RWPE2 (cell line): ENCODE measurements around the gene APEH.
A peak's percentile ranks its signal among the peaks of the same experiment; 100 is the strongest.

Experiments
- ATAC-seq: fragments of 200-7000 bp; cut with Tn5 transposase; 3 replicates; pipeline ENCODE4 v1.9.1; 2021; ENCODE audit warnings: low read depth
- DNase-seq: peaks from one replicate; pipeline ENCODE4 v3.0.0-alpha.2; 2020; ENCODE audit warnings: low spot score
- H3K27ac ChIP-seq: fragments of 450-650 bp; 2 replicates; pipeline ENCODE4 v1.5.1; 2017; ENCODE audit warnings: mild to moderate bottlenecking; ENCODE audit not compliant: poor library complexity, severe bottlenecking
- H3K27me3 ChIP-seq: fragments of 250-450 bp; sonication (Bioruptor Pico); 2 replicates; pipeline ENCODE4 v1.5.1; 2021; ENCODE audit warnings: mild to moderate bottlenecking, moderate library complexity; ENCODE audit not compliant: insufficient read depth, poor library complexity, severe bottlenecking
- H3K36me3 ChIP-seq: fragments of 250-450 bp; sonication (Bioruptor Pico); 2 replicates; pipeline ENCODE4 v1.5.1; 2020; ENCODE audit warnings: low read depth, mild to moderate bottlenecking, moderate library complexity
- H3K4me1 ChIP-seq: fragments of 250-450 bp; sonication (Bioruptor Pico); 2 replicates; pipeline ENCODE4 v1.5.1; 2021; ENCODE audit warnings: mild to moderate bottlenecking, moderate library complexity; ENCODE audit not compliant: insufficient read depth, poor library complexity, severe bottlenecking
- H3K4me3 ChIP-seq: fragments of 250-450 bp; sonication (Bioruptor Pico); 2 replicates; pipeline ENCODE4 v1.5.1; 2021; ENCODE audit warnings: mild to moderate bottlenecking, moderate library complexity; ENCODE audit not compliant: severe bottlenecking
- H3K9me3 ChIP-seq: fragments of 250-450 bp; sonication (Bioruptor Pico); 2 replicates; pipeline ENCODE4 v1.5.1; 2021; ENCODE audit warnings: mild to moderate bottlenecking, moderate library complexity; ENCODE audit not compliant: severe bottlenecking
- TF ChIP-seq, protein P1 (sequence below): fragments of 450-650 bp; IDR thresholded peaks from one replicate; pipeline ENCODE4 v1.5.1; 2017; ENCODE audit warnings: mild to moderate bottlenecking, moderate library complexity; ENCODE audit not compliant: poor library complexity, severe bottlenecking

The APEH gene

DNA sequence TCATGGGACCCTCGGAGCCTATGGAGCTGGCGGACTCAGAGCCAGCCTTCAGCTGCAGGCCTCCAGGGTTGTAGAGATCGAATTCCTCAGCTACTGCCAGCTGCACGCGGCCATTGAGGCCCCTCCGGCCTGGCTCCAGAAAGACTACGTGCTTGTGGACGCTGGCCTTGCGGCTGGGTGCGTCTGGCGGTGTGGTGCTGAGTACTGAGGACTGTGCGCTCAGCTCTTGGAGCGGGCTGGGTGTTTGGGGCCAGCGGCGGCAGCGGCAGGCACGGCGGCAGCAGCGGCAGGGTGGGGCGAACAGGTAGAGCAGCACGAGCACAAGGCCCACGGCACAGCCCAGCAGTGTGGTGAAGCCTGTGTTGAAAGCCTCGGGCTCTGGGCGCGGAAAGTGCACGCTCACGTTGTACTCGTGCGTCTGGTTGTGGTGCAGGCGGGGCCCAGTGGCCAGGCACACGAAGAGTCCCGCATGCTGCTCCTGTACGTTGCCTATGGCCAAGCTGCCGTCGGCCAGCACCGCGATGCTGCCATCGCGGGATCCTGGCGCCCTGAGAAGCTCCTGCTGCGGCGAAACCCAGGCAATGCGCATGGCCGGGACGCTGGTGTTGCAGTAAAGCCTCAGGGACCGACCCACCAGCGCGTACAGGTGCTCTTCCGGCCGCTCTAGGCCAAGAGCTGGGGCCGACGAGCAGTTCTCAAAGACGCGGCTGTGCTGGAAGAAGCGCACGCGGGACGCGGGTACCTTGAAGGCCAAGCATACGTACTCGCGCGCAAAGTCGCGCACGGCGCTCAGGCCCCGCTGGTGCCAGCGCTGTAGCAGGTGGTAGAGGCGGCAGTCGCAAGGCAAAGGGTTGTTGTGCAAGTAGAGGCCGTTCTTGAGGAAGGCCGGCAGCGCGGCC, 44.1 kb downstream of the APEH start:
- H3K36me3 ChIP-seq: peaks cover 24% of the 10 kb centered on the region
- peak; percentile 63 for DNase-seq
- no peak overlapping the region for H3K27ac ChIP-seq
- no peaks in the 10 kb centered on the region for H3K4me1 ChIP-seq
- H3K9me3 ChIP-seq: no peaks in the 10 kb centered on the region
- TF ChIP-seq, protein P1, sequence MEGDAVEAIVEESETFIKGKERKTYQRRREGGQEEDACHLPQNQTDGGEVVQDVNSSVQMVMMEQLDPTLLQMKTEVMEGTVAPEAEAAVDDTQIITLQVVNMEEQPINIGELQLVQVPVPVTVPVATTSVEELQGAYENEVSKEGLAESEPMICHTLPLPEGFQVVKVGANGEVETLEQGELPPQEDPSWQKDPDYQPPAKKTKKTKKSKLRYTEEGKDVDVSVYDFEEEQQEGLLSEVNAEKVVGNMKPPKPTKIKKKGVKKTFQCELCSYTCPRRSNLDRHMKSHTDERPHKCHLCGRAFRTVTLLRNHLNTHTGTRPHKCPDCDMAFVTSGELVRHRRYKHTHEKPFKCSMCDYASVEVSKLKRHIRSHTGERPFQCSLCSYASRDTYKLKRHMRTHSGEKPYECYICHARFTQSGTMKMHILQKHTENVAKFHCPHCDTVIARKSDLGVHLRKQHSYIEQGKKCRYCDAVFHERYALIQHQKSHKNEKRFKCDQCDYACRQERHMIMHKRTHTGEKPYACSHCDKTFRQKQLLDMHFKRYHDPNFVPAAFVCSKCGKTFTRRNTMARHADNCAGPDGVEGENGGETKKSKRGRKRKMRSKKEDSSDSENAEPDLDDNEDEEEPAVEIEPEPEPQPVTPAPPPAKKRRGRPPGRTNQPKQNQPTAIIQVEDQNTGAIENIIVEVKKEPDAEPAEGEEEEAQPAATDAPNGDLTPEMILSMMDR: no peak
- H3K4me3 ChIP-seq: no peak overlapping the region
- no peak for ATAC-seq
- H3K27me3 ChIP-seq: no peaks in the 10 kb centered on the region

DNA sequence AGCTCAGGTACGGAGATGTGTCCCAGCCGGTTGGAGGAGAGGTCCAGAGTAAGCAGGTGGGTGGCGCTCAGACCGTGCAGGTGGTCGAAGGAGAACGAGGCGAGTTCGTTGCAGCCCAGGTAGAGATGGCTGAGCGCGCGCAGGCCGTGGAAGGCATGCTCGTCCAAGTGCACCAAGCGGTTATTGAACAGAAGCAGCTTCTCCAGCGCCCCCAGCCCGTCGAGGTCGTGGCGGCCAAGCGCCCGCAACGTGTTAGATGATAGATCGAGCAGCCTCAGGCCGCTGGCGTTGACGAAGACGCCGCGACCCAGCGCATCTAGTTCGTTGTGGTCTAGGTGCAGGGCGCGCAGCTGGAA, 44.7 kb downstream of the APEH start:
- DNase-seq: no peak
- Histone ChIP-seq H3K27me3 (no peaks in the 10 kb centered on the region), H3K4me3 (peak overlapping the region; percentile 28), H3K9me3 (no peaks in the 10 kb centered on the region), H3K36me3 (peaks cover 24% of the 10 kb centered on the region), H3K27ac (no peak overlapping the region), H3K4me1 (no peaks in the 10 kb centered on the region)
- TF ChIP-seq, protein P1: no peak
- ATAC-seq: peak; percentile 0

DNA sequence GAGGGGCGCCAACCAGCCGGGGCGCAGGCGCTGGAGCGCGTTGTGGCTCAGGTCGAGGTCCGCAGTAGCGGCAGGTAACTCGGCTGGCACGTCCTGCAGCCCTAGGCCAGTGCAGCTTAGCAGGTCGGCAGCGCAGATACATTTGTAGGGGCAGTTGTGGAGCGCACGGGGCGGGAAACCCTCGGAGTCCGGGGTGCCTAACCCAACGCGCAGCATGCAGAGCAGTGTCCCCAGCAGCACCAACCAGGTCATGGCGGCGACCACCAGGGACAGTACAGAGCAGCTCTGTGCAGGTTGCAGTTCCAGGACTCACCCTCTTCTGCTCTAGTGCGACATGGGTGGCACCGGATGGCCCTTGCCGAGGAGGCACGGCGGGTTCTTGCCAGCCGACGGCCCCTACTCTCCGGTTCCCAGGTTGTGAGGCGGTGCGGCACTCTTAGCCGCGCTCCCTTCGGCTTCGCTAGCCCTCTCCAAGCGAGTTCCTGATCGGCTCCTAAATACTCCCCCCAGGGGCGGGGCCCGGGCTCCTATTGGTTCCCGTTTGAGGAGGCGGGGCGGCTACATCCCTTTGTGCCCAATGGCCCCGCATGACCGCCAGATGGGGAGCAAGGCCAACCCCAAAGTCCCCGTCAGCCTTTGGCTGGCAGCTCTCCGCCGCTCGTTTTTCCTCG, 45.2 kb downstream of the APEH start, which contains the start of gene AMIGO3:
Gene AMIGO3, minus strand, starts transcription at position 471 of the 671 bp plus-strand sequence. Its CDS starts 219 bp downstream, at position 252.
- TF ChIP-seq, protein P1: peak; percentile 27
- Histone ChIP-seq H3K4me3 (peak within 1 kb of the TSS; percentile 28), H3K9me3 (no peaks in the 10 kb centered on the region), H3K27ac (no peak within 1 kb of the TSS), H3K4me1 (no peaks in the 10 kb centered on the region), H3K36me3 (peaks cover 24% of the 10 kb centered on the region), H3K27me3 (no peaks in the 10 kb centered on the region)
- peak; percentile 68 for ATAC-seq
- DNase-seq: peak; percentile 97

DNA sequence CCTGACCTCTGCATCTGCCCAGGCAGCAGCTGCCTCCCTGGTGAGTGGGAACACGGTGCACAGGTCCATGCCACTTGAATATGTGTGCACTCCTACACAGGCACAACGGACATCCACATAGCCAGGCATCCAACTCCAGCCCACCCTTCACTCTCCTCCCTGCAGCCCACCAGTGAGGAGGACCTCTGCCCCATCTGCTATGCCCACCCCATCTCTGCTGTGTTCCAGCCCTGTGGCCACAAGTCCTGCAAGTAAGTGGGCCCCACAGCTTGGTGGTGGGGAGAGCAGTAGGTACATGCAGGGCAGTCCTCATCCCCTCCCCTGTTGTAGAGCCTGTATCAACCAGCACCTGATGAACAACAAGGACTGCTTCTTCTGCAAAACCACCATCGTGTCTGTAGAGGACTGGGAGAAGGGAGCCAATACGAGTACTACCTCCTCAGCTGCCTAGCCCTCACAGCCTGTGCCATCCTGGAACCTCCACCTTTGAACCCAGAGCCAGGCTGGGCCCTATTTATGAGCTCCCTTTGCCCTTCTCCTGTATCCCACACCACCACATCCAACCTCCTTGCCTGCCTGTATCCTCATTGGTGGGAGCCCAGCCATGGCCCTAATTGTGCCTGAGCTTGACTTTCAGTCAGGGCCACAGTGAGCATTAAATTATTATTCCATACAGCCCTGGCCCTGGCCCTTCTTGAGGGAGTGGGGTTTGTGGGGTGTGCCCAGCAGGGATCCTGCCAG, 46.9 kb downstream of the APEH start:
- no peaks in the 10 kb centered on the region for H3K27me3 ChIP-seq
- H3K4me3 ChIP-seq: no peak overlapping the region
- no peak overlapping the region for H3K27ac ChIP-seq
- no peaks in the 10 kb centered on the region for H3K4me1 ChIP-seq
- ATAC-seq (no peak), DNase-seq (no peak)
- H3K9me3 ChIP-seq: no peaks in the 10 kb centered on the region
- peaks cover 24% of the 10 kb centered on the region for H3K36me3 ChIP-seq
- TF ChIP-seq, protein P1: no peak
